HCT116 (cell line): ENCODE results near the gene TECTA.

Experiments
- CBX3 ChIP-seq: IDR thresholded peaks from 2 replicates; pipeline ENCODE4 v1.6.1; 2012; ENCODE audit warnings: low read depth
- CEBPB ChIP-seq: IDR thresholded peaks from 2 replicates; pipeline ENCODE4 v1.6.1; 2012; ENCODE audit warnings: low read depth
- CTCF ChIP-seq, 3 experiments: fragments of 200-600 bp in 1 of 3; sonication (generic) in 1 of 3; IDR thresholded peaks in 2 of 3; conservative IDR thresholded peaks in 1 of 3; 2 replicates each; pipeline ENCODE4 v1.5.1; 2012 to 2017; ENCODE audit warnings: low read depth in 2 of 3, low read length in 2 of 3, antibody characterized with exemption in 1 of 3, borderline replicate concordance in 1 of 3, control low read depth in 1 of 3, mild to moderate bottlenecking in 1 of 3, mixed read lengths in 1 of 3, mixed run types in 1 of 3, moderate library complexity in 1 of 3; ENCODE audit not compliant: insufficient read depth in 1 of 3
- ELF1 ChIP-seq: IDR thresholded peaks from 2 replicates; pipeline ENCODE4 v1.6.1; 2012; ENCODE audit warnings: low read depth, borderline replicate concordance
- EZH2phosphoT487 ChIP-seq: fragments of 200-600 bp; IDR thresholded peaks from 2 replicates; pipeline ENCODE4 v1.6.1; 2018; ENCODE audit warnings: antibody characterized with exemption, borderline replicate concordance
- MAX ChIP-seq: IDR thresholded peaks from 2 replicates; pipeline ENCODE4 v1.6.1; 2012
- POLR2A ChIP-seq: IDR thresholded peaks from 2 replicates; pipeline ENCODE4 v1.7.0; 2011; ENCODE audit warnings: borderline replicate concordance; ENCODE audit not compliant: insufficient read depth, insufficient read length; ENCODE audit errors: extremely low read depth
- SRF ChIP-seq: IDR thresholded peaks from 2 replicates; pipeline ENCODE4 v1.6.1; 2012; ENCODE audit warnings: low read depth
- TCF7L2 ChIP-seq: IDR thresholded peaks from 2 replicates; pipeline ENCODE4 v1.7.0; 2011; ENCODE audit warnings: borderline replicate concordance, inconsistent platforms; ENCODE audit not compliant: insufficient read depth, insufficient read length; ENCODE audit errors: extremely low read depth
- ZNF274 ChIP-seq: fragments of 200-500 bp; sonication (Bioruptor generic); IDR thresholded peaks from 2 replicates; pipeline ENCODE4 v1.6.1; 2014; ENCODE audit warnings: mild to moderate bottlenecking, low read depth, low read length, inconsistent platforms

DNA sequence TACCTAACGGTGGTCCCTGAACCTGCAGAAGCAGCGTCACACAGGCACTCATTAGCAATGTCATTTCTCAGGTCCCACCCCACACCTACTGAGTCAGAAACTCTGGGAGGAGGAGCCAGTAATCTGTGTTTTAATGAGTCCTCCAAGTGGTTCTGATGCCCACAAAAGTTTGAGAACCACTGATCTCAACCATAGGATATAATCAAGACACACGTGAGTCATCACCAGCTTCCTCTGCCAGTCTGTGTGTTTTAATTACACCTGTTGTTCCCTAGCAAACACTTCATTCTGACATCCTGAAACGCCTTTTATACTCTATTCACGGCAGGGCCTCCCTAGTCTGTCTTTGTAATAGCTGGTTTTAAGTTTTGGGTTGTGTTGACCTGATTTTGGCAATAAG is 5.8 kb downstream of the TECTA start:
- no peak for TF ChIP-seq EZH2phosphoT487
- TF ChIP-seq CEBPB, result no peak
- no peak for TF ChIP-seq POLR2A
- TF ChIP-seq CTCF (IDR thresholded peaks at IDR 0.05 in 2 of 3, conservative IDR thresholded peaks at IDR 0.05 in 1 of 3; ENCODE audit: borderline replicate concordance in 1 of 3, insufficient read depth in 1 of 3, low read depth in 2 of 3, low read length in 2 of 3), result no peak
- no peak for TF ChIP-seq ZNF274
- TF ChIP-seq TCF7L2, result no peak
- no peak for TF ChIP-seq SRF
- no peak for TF ChIP-seq CBX3
- TF ChIP-seq MAX, result no peak
- no peak for TF ChIP-seq ELF1
